ENCODE data around the gene BTBD17. TPM values are rescaled to one million over a fixed set of nuclear protein-coding genes. Genes with fewer than 3 reads are reported as not detected.

Gene BTBD17
- polyA plus RNA-seq, 3 donors = not detected

DNA sequence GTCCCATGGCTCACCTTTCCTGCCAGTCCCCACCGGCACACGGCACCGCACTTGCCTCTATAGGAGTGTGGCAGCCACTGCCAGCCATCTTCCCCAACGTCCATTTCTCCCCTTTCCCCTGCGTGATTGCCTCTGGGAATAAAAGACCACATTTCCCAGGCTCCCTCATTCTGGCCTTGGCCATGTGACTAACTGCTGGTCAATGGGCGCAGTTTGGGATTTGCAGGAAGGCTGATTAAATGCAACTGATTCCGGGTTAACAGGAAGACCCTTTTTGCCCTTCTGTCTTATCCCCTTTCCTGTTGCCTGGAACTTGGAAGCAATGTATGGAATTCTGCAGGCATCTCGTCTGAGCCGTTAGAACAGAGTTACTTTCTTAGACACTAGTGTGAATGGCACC, 3.0 kb downstream of the BTBD17 start:
- intact Hi-C loops (cut with micrococcal nuclease) = loop anchor here in 1 of 2 donors (10.0 kb wide), 1 partner anchor 54 kb away; no protein-coding TSS in a partner anchor
- peaks cover 0 to 5% (median 3%) of the 10 kb centered on the region in 7 donors for H3K9me3 Mint-ChIP-seq
- no peak overlapping the region for H3K9ac ChIP-seq (ENCODE audit: insufficient read depth, low read length, poor library complexity, severe bottlenecking)
- H3K79me2 ChIP-seq (ENCODE audit: insufficient read depth, low read length) = no peaks in the 10 kb centered on the region
- H3K36me3 Mint-ChIP-seq = peaks cover 0 to 4% of the 10 kb centered on the region in 2 donors
- peaks cover 0 to 18% of the 10 kb centered on the region in 2 donors for H3K4me1 ChIP-seq (ENCODE audit: control insufficient read depth in 1 of 2, insufficient read depth in 2 of 2, low read length in 2 of 2)
- peaks cover 53 to 85% (median 69%) of the 10 kb centered on the region in 3 donors for H3K27me3 Mint-ChIP-seq (ENCODE audit: low read depth in 3 of 3)
- no peak overlapping the region for H3K27ac ChIP-seq (ENCODE audit: low read depth in 1 of 2, low read length in 2 of 2)
- no peaks in the 10 kb centered on the region for H4K20me1 ChIP-seq (ENCODE audit: insufficient read depth, low read length)
- H3K36me3 ChIP-seq (replicated peaks in 1 of 2; ENCODE audit: control insufficient read depth in 1 of 2, insufficient read depth in 2 of 2, low read length in 2 of 2) = no peaks in the 10 kb centered on the region
- 100% methylated on average over 3 of the region's 9 CpGs for WGBS (ENCODE audit: insufficient coverage)
- H3K27me3 ChIP-seq (ENCODE audit: control insufficient read depth in 2 of 2, insufficient read depth in 2 of 2, low read length in 2 of 2) = peaks cover 27 to 69% of the 10 kb centered on the region in 2 donors
- H3K27ac Mint-ChIP-seq = no peak overlapping the region
- H2AFZ ChIP-seq (ENCODE audit: insufficient read depth, low read depth, low read length, poor library complexity, severe bottlenecking) = no peak overlapping the region
- TF ChIP-seq, protein P1, sequence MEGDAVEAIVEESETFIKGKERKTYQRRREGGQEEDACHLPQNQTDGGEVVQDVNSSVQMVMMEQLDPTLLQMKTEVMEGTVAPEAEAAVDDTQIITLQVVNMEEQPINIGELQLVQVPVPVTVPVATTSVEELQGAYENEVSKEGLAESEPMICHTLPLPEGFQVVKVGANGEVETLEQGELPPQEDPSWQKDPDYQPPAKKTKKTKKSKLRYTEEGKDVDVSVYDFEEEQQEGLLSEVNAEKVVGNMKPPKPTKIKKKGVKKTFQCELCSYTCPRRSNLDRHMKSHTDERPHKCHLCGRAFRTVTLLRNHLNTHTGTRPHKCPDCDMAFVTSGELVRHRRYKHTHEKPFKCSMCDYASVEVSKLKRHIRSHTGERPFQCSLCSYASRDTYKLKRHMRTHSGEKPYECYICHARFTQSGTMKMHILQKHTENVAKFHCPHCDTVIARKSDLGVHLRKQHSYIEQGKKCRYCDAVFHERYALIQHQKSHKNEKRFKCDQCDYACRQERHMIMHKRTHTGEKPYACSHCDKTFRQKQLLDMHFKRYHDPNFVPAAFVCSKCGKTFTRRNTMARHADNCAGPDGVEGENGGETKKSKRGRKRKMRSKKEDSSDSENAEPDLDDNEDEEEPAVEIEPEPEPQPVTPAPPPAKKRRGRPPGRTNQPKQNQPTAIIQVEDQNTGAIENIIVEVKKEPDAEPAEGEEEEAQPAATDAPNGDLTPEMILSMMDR (IDR thresholded peaks at IDR 0.05) = no peak
- no peak overlapping the region for H3K4me2 ChIP-seq (replicated peaks; ENCODE audit: extremely low read depth, low read length, poor library complexity, severe bottlenecking)
- H3K4me3 Mint-ChIP-seq = peak overlapping the region in 1 of 2 donors; percentile 80
- no peak for DNase-seq
- H3K9me3 ChIP-seq (replicated peaks in 1 of 2; ENCODE audit: control insufficient read depth in 1 of 2, insufficient read depth in 1 of 2, low read length in 2 of 2) = peaks cover 0 to 18% of the 10 kb centered on the region in 2 donors
- H3K4me3 ChIP-seq (replicated peaks in 1 of 3; ENCODE audit: low read depth in 2 of 3, low read length in 3 of 3) = no peak overlapping the region
- H3K4me1 Mint-ChIP-seq = peaks cover 11% of the 10 kb centered on the region

DNA sequence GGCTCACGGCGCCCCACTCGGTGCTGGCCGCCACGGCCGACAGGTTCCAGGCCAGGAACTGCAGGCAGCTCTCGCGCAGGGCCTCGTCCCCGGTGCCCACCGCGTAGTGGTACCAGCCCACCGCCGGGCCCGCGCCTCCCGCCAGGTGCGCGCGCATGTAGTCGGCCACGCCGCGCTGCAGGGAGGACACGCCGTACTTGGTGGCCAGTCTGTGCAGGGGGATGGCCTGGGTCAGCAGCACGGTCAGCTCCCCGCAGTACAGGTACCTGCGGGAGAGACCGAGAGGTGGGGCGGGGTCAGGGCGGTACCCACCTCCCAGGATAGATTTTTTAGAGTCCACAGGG, 4.2 kb downstream of the BTBD17 start:
- Mint-ChIP-seq H3K36me3 (peaks cover 0 to 4% of the 10 kb centered on the region in 2 donors), H3K4me1 (peaks cover 11% of the 10 kb centered on the region), H3K4me3 (peak overlapping the region in 1 of 2 donors; percentile 87), H3K27ac (no peak overlapping the region), H3K9me3 (peaks cover 0 to 10% (median 3%) of the 10 kb centered on the region in 7 donors), H3K27me3 (ENCODE audit: low read depth in 3 of 3) (peaks cover 60 to 94% (median 79%) of the 10 kb centered on the region in 3 donors)
- no peaks in the 10 kb centered on the region for H4K20me1 ChIP-seq (ENCODE audit: insufficient read depth, low read length)
- H3K4me2 ChIP-seq (replicated peaks; ENCODE audit: extremely low read depth, low read length, poor library complexity, severe bottlenecking) = peak overlapping the region; percentile 47
- no peak for DNase-seq
- H3K27me3 ChIP-seq (ENCODE audit: control insufficient read depth in 2 of 2, insufficient read depth in 2 of 2, low read length in 2 of 2) = peaks cover 32 to 82% of the 10 kb centered on the region in 2 donors
- no peak overlapping the region for H3K27ac ChIP-seq (ENCODE audit: low read depth in 1 of 2, low read length in 2 of 2)
- TF ChIP-seq, protein P1 (IDR thresholded peaks at IDR 0.05) = peak; percentile 1
- peaks cover 0 to 18% of the 10 kb centered on the region in 2 donors for H3K4me1 ChIP-seq (ENCODE audit: control insufficient read depth in 1 of 2, insufficient read depth in 2 of 2, low read length in 2 of 2)
- H3K36me3 ChIP-seq (replicated peaks in 1 of 2; ENCODE audit: control insufficient read depth in 1 of 2, insufficient read depth in 2 of 2, low read length in 2 of 2) = no peaks in the 10 kb centered on the region
- no peak overlapping the region for H3K9ac ChIP-seq (ENCODE audit: insufficient read depth, low read length, poor library complexity, severe bottlenecking)
- H2AFZ ChIP-seq (ENCODE audit: insufficient read depth, low read depth, low read length, poor library complexity, severe bottlenecking) = no peak overlapping the region
- intact Hi-C loops (cut with micrococcal nuclease) = loop anchor here in 1 of 2 donors (10.0 kb wide), 1 partner anchor 53 kb away; no protein-coding TSS in a partner anchor
- WGBS (ENCODE audit: insufficient coverage) = 31% methylated on average over 32 of the region's 32 CpGs
- H3K4me3 ChIP-seq (replicated peaks in 1 of 3; ENCODE audit: low read depth in 2 of 3, low read length in 3 of 3) = no peak overlapping the region
- H3K9me3 ChIP-seq (replicated peaks in 1 of 2; ENCODE audit: control insufficient read depth in 1 of 2, insufficient read depth in 1 of 2, low read length in 2 of 2) = peaks cover 0 to 19% of the 10 kb centered on the region in 2 donors
- no peaks in the 10 kb centered on the region for H3K79me2 ChIP-seq (ENCODE audit: insufficient read depth, low read length)

Data from CD14-positive monocyte (primary cell).